Breast epithelium (tissue), 3 donors: ENCODE results near the gene PPP2R1B.

Experiments
- POLR2AphosphoS5 ChIP-seq, 3 donors: sonication (generic); formaldehyde crosslinking; IDR thresholded peaks; one replicate each; pipeline ENCODE4 v1.6.1; 2017; ENCODE audit warnings: antibody characterized with exemption in 3 of 3
- TF ChIP-seq, protein P1 (sequence below), 3 donors: fragments of 450-650 bp; IDR thresholded peaks; one replicate each; pipeline ENCODE4 v1.5.1; 2016 to 2017; ENCODE audit warnings: antibody characterized with exemption in 3 of 3, mild to moderate bottlenecking in 3 of 3, moderate library complexity in 3 of 3

DNA sequence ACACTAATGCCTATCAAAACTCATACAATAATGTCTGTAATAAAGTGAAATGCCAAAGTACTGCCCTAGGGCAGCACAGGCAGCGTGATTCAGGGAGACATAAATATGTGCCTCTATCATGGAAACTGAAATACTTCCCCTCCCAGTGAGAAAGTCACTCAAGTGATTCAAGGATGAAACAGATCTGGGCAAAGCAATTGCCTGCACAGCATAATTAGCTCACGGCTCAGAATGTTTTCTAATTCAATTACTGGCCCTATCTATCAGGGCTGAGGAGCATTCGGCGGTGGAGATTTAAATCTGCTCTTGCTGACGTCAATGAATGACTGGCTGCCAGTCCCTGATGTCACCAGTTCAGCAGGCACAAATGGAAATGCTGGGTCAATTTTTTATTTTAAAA, 27.7 kb upstream of the PPP2R1B start:
- TF ChIP-seq, protein P1, sequence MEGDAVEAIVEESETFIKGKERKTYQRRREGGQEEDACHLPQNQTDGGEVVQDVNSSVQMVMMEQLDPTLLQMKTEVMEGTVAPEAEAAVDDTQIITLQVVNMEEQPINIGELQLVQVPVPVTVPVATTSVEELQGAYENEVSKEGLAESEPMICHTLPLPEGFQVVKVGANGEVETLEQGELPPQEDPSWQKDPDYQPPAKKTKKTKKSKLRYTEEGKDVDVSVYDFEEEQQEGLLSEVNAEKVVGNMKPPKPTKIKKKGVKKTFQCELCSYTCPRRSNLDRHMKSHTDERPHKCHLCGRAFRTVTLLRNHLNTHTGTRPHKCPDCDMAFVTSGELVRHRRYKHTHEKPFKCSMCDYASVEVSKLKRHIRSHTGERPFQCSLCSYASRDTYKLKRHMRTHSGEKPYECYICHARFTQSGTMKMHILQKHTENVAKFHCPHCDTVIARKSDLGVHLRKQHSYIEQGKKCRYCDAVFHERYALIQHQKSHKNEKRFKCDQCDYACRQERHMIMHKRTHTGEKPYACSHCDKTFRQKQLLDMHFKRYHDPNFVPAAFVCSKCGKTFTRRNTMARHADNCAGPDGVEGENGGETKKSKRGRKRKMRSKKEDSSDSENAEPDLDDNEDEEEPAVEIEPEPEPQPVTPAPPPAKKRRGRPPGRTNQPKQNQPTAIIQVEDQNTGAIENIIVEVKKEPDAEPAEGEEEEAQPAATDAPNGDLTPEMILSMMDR (IDR thresholded peaks at IDR 0.05): no peak
- no peak for TF ChIP-seq POLR2AphosphoS5 (IDR thresholded peaks at IDR 0.05)
